Activated CD4-positive, alpha-beta memory T cell treated with anti-CD3 and anti-CD28 coated beads, Interleukin-2, amount 10 ng/mL, durations not matched to agents 7 days and 5 days (primary cell): ENCODE data around the gene SKI. TPM values are rescaled to one million over a fixed set of nuclear protein-coding genes. Genes with fewer than 3 reads are reported as not detected.
A peak's percentile ranks its signal among the peaks of the same experiment; 100 is the strongest.

Source experiments
- CTCF ChIA-PET: fragments of 350-600 bp; sonication (Branson Sonifier 250); formaldehyde crosslinking; loops from one replicate; lab custom pipeline; 2021; ENCODE audit warnings: antibody characterized with exemption, inconsistent platforms; lab: Charles Lee
- POLR2A ChIA-PET: fragments of 350-600 bp; sonication (Branson Sonifier 250); formaldehyde crosslinking; loops from one replicate; lab custom pipeline; 2021; ENCODE audit warnings: antibody characterized with exemption; lab: Charles Lee
- DNase-seq: peaks from one replicate; pipeline ENCODE4 v3.0.0-alpha.2; 2020
- H3K27ac Mint-ChIP-seq: one replicate; pipeline ENCODE4 v1.8.0; 2021; ENCODE audit warnings: mild to moderate bottlenecking, mixed read lengths
- H3K27me3 Mint-ChIP-seq: one replicate; pipeline ENCODE4 v1.8.0; 2021; ENCODE audit warnings: mixed read lengths
- H3K36me3 Mint-ChIP-seq: one replicate; pipeline ENCODE4 v1.8.0; 2021; ENCODE audit warnings: low read depth, mixed read lengths
- H3K4me1 Mint-ChIP-seq: one replicate; pipeline ENCODE4 v1.8.0; 2021; ENCODE audit warnings: mixed read lengths
- H3K4me3 Mint-ChIP-seq: one replicate; pipeline ENCODE4 v1.8.0; 2021; ENCODE audit warnings: mild to moderate bottlenecking, mixed read lengths
- H3K9me3 Mint-ChIP-seq: one replicate; pipeline ENCODE4 v1.8.0; 2021; ENCODE audit warnings: mixed read lengths
- total RNA-seq, 2 experiments: library from RNA; stranded (reverse); gene quantifications; one replicate each; pipeline ENCODE4 v1.2.3, GENCODE V29; 2021

SKI gene
- total RNA-seq, 2 experiments from 2014 or later = 58.0 to 61.5 TPM

- ChIA-PET CTCF (interaction anchor here (5.3 kb wide), 1 partner anchor 185 kb away, joined by 175 read pairs; no protein-coding TSS in a partner anchor), POLR2A (interaction anchor here (1.1 to 3.7 kb wide), 4 partner anchors 32 to 350 kb away, joined by 4 to 27 read pairs (median 12); no protein-coding TSS in a partner anchor)
- Mint-ChIP-seq H3K27ac (no peak overlapping the region), H3K4me1 (peaks cover 43% of the 10 kb centered on the region), H3K9me3 (no peaks in the 10 kb centered on the region), H3K27me3 (no peaks in the 10 kb centered on the region), H3K36me3 (no peaks in the 10 kb centered on the region), H3K4me3 (no peak overlapping the region)
- no peak for DNase-seq
These were observed 31.0 kb upstream of the SKI start for GRCh38 chr1:2196901-2197638.

GRCh38 chr1:2197707-2198165, 30.4 kb upstream of the SKI start:
- Mint-ChIP-seq H3K4me3 (no peak overlapping the region), H3K27me3 (no peaks in the 10 kb centered on the region)

GRCh38 chr1:2198571-2198970, 29.5 kb upstream of the SKI start:
- H3K4me1 Mint-ChIP-seq = peaks cover 34% of the 10 kb centered on the region
- CTCF ChIA-PET = interaction anchor here (0.5 to 5.3 kb wide), 8 partner anchors 36 to 267 kb away, joined by 3 to 175 read pairs (median 6); partner anchors contain the start of genes MORN1 and RER1

More at GRCh38 chr1:2197707-2198165, 30.4 kb upstream of the SKI start:
- H3K27ac Mint-ChIP-seq = peak overlapping the region; percentile 86
- H3K9me3 Mint-ChIP-seq = no peaks in the 10 kb centered on the region
- ChIA-PET CTCF (interaction anchor here (5.3 kb wide), 1 partner anchor 184 kb away, joined by 175 read pairs; no protein-coding TSS in a partner anchor), POLR2A (interaction anchor here (1.1 to 4.1 kb wide), 4 partner anchors 30 to 184 kb away, joined by 3 to 50 read pairs (median 6); no protein-coding TSS in a partner anchor)
- no peak for DNase-seq
- H3K36me3 Mint-ChIP-seq = no peaks in the 10 kb centered on the region
- H3K4me1 Mint-ChIP-seq = peaks cover 40% of the 10 kb centered on the region

GRCh38 chr1:2199042-2199810, 28.9 kb upstream of the SKI start:
- ChIA-PET POLR2A (interaction anchor here (0.6 to 4.1 kb wide), 12 partner anchors 8 to 386 kb away, joined by 3 to 50 read pairs (median 5); partner anchors contain the start of genes MORN1 and RER1), CTCF (interaction anchor here (0.5 to 2.4 kb wide), 13 partner anchors 19 to 349 kb away, joined by 3 to 28 read pairs (median 6); partner anchors contain the start of genes MORN1 and RER1)
- Mint-ChIP-seq H3K4me1 (peaks cover 31% of the 10 kb centered on the region), H3K27ac (peak overlapping the region; percentile 86), H3K4me3 (peak overlapping the region; percentile 88), H3K9me3 (no peaks in the 10 kb centered on the region), H3K36me3 (no peaks in the 10 kb centered on the region), H3K27me3 (no peaks in the 10 kb centered on the region)
- peak; percentile 93 for DNase-seq

More at GRCh38 chr1:2198571-2198970, 29.5 kb upstream of the SKI start:
- no peaks in the 10 kb centered on the region for H3K36me3 Mint-ChIP-seq
- POLR2A ChIA-PET = interaction anchor here (1.0 to 4.1 kb wide), 10 partner anchors 9 to 387 kb away, joined by 3 to 50 read pairs (median 6); partner anchors contain the start of genes MORN1 and RER1
- peak overlapping the region; percentile 86 for H3K27ac Mint-ChIP-seq
- H3K27me3 Mint-ChIP-seq = no peaks in the 10 kb centered on the region
- H3K9me3 Mint-ChIP-seq = no peaks in the 10 kb centered on the region
- no peak for DNase-seq
- peak overlapping the region; percentile 88 for H3K4me3 Mint-ChIP-seq

- Mint-ChIP-seq H3K4me1 (peaks cover 32% of the 10 kb centered on the region), H3K27me3 (no peaks in the 10 kb centered on the region), H3K4me3 (no peak overlapping the region), H3K27ac (no peak overlapping the region), H3K9me3 (no peaks in the 10 kb centered on the region), H3K36me3 (no peaks in the 10 kb centered on the region)
- no peak for DNase-seq
- ChIA-PET CTCF (interaction anchor here (1.2 to 2.4 kb wide), 4 partner anchors 67 to 191 kb away, joined by 4 to 28 read pairs (median 6); partner anchors contain the start of genes MORN1 and RER1), POLR2A (interaction anchor here (1.0 to 4.1 kb wide), 7 partner anchors 9 to 191 kb away, joined by 3 to 50 read pairs (median 8); partner anchors contain the start of genes MORN1 and RER1)
These were observed 27.7 kb upstream of the SKI start for GRCh38 chr1:2200308-2200943.

GRCh38 chr1:2201062-2201461, 27.1 kb upstream of the SKI start:
- ChIA-PET CTCF (interaction anchor here (1.5 to 2.4 kb wide), 3 partner anchors 179 to 190 kb away, joined by 4 to 28 read pairs (median 7); partner anchors contain the start of genes MORN1 and RER1), POLR2A (interaction anchor here (1.0 to 4.1 kb wide), 2 partner anchors 9 to 31 kb away, joined by 3 to 50 read pairs; no protein-coding TSS in a partner anchor)
- DNase-seq = no peak
- H3K4me3 Mint-ChIP-seq = no peak overlapping the region
- H3K36me3 Mint-ChIP-seq = no peaks in the 10 kb centered on the region
- H3K27me3 Mint-ChIP-seq = no peaks in the 10 kb centered on the region
- no peak overlapping the region for H3K27ac Mint-ChIP-seq
- no peaks in the 10 kb centered on the region for H3K9me3 Mint-ChIP-seq
- H3K4me1 Mint-ChIP-seq = peaks cover 32% of the 10 kb centered on the region

GRCh38 chr1:2202008-2202575, 26.0 kb upstream of the SKI start:
- H3K9me3 Mint-ChIP-seq = no peaks in the 10 kb centered on the region
- DNase-seq = no peak
- no peak overlapping the region for H3K4me3 Mint-ChIP-seq
- H3K27me3 Mint-ChIP-seq = peaks cover 3% of the 10 kb centered on the region
- ChIA-PET CTCF (no interaction called here), POLR2A (interaction anchor here (1.0 to 1.7 kb wide), 3 partner anchors 27 to 99 kb away, joined by 3 to 7 read pairs (median 4); no protein-coding TSS in a partner anchor)
- H3K4me1 Mint-ChIP-seq = peaks cover 33% of the 10 kb centered on the region
- no peaks in the 10 kb centered on the region for H3K36me3 Mint-ChIP-seq
- no peak overlapping the region for H3K27ac Mint-ChIP-seq

GRCh38 chr1:2202843-2203601, 25.1 kb upstream of the SKI start:
- Mint-ChIP-seq H3K27ac (no peak overlapping the region), H3K36me3 (no peaks in the 10 kb centered on the region), H3K4me3 (no peak overlapping the region), H3K9me3 (no peaks in the 10 kb centered on the region), H3K4me1 (peaks cover 32% of the 10 kb centered on the region), H3K27me3 (peaks cover 4% of the 10 kb centered on the region)
- CTCF ChIA-PET = interaction anchor here (2.9 kb wide), 1 partner anchor 8 kb away, joined by 12 read pairs; the partner anchor contains the start of gene FAAP20
- POLR2A ChIA-PET = interaction anchor here (0.8 to 1.9 kb wide), 6 partner anchors 8 to 98 kb away, joined by 3 to 7 read pairs (median 4); partner anchors contain the start of gene FAAP20
- DNase-seq = no peak

GRCh38 chr1:2203671-2204414, 24.3 kb upstream of the SKI start:
- ChIA-PET CTCF (interaction anchor here (2.9 kb wide), 1 partner anchor 9 kb away, joined by 12 read pairs; the partner anchor contains the start of gene FAAP20), POLR2A (interaction anchor here (0.8 to 2.6 kb wide), 5 partner anchors 9 to 52 kb away, joined by 3 to 11 read pairs (median 7); partner anchors contain the start of gene FAAP20)
- H3K36me3 Mint-ChIP-seq = no peaks in the 10 kb centered on the region
- peaks cover 4% of the 10 kb centered on the region for H3K27me3 Mint-ChIP-seq
- H3K9me3 Mint-ChIP-seq = no peaks in the 10 kb centered on the region
- H3K4me3 Mint-ChIP-seq = no peak overlapping the region
- no peak overlapping the region for H3K27ac Mint-ChIP-seq
- H3K4me1 Mint-ChIP-seq = peaks cover 24% of the 10 kb centered on the region
- DNase-seq = no peak

GRCh38 chr1:2204415-2205190, 23.5 kb upstream of the SKI start:
- H3K27ac Mint-ChIP-seq = no peak overlapping the region
- ChIA-PET CTCF (interaction anchor here (1.1 to 2.9 kb wide), 2 partner anchors 10 to 177 kb away, joined by 4 to 12 read pairs; partner anchors contain the start of gene FAAP20), POLR2A (interaction anchor here (0.8 to 2.6 kb wide), 4 partner anchors 10 to 86 kb away, joined by 3 to 11 read pairs (median 5); partner anchors contain the start of gene FAAP20)
- no peaks in the 10 kb centered on the region for H3K9me3 Mint-ChIP-seq
- no peak overlapping the region for H3K4me3 Mint-ChIP-seq
- no peaks in the 10 kb centered on the region for H3K36me3 Mint-ChIP-seq
- H3K4me1 Mint-ChIP-seq = peaks cover 16% of the 10 kb centered on the region
- DNase-seq = no peak
- H3K27me3 Mint-ChIP-seq = peaks cover 4% of the 10 kb centered on the region
